Lung (tissue), 12 donors: ENCODE data around the gene DGKD. TPM values are rescaled to one million over a fixed set of nuclear protein-coding genes. Genes with fewer than 3 reads are reported as not detected.

Source experiments
- ATAC-seq: fragments of 200-7000 bp; cut with Tn5 transposase; one replicate; pipeline ENCODE4 v1.9.1; 2020; ENCODE audit warnings: moderate number of reproducible peaks; ENCODE audit not compliant: insufficient read depth, low FRiP score
- DNase-seq, 3 donors: peaks; one replicate each; pipeline ENCODE4 v3.0.0-alpha.2; 2013 to 2017
- H3K27ac ChIP-seq, 2 donors: one replicate each; pipeline ENCODE4 v1.5.1; 2013; ENCODE audit warnings: mild to moderate bottlenecking in 2 of 2, moderate library complexity in 2 of 2, control low read depth in 1 of 2, inconsistent platforms in 1 of 2, low read depth in 1 of 2, low read length in 1 of 2
- H3K27me3 ChIP-seq, 3 donors: one replicate each; pipeline ENCODE4 v1.5.1; 2013; ENCODE audit warnings: low read length in 2 of 3; ENCODE audit not compliant: control insufficient read depth in 3 of 3, insufficient read depth in 3 of 3
- H3K36me3 ChIP-seq, 4 donors: one replicate each; pipeline ENCODE4 v1.5.1; 2013; ENCODE audit warnings: low read length in 4 of 4, mild to moderate bottlenecking in 1 of 4, moderate library complexity in 1 of 4; ENCODE audit not compliant: control insufficient read depth in 4 of 4, insufficient read depth in 4 of 4
- H3K4me1 ChIP-seq, 5 donors: one replicate each; pipeline ENCODE4 v1.5.1; 2013; ENCODE audit warnings: low read length in 5 of 5, mild to moderate bottlenecking in 2 of 5, moderate library complexity in 1 of 5; ENCODE audit not compliant: control insufficient read depth in 5 of 5, insufficient read depth in 5 of 5
- H3K4me3 ChIP-seq: one replicate; pipeline ENCODE4 v1.5.1; 2013; ENCODE audit warnings: mild to moderate bottlenecking, control low read depth, moderate library complexity
- H3K9ac ChIP-seq, 2 donors: one replicate each; pipeline ENCODE4 v1.5.1; 2013; ENCODE audit warnings: low read length in 2 of 2, control low read depth in 1 of 2; ENCODE audit not compliant: insufficient read depth in 1 of 2
- H3K9me3 ChIP-seq, 4 donors: one replicate each; pipeline ENCODE4 v1.5.1; 2013; ENCODE audit warnings: low read length in 3 of 4, mild to moderate bottlenecking in 1 of 4, moderate library complexity in 1 of 4; ENCODE audit not compliant: control insufficient read depth in 4 of 4, insufficient read depth in 3 of 4
- CTCF ChIP-seq: IDR thresholded peaks from 2 replicates; pipeline ENCODE4 v1.5.1; 2012; ENCODE audit warnings: mild to moderate bottlenecking; ENCODE audit errors: control extremely low read depth, extremely low read depth
- WGBS, 2 donors: extraction: QIAGEN DNeasy Blood & Tissue Kit; methylation state at CpG; one replicate each; pipeline ENCODE4 v1.1.7; 2013; 5-methylcytosine and 5-hydroxymethylcytosine counted together
- polyA plus RNA-seq, 2 donors: library from polyadenylated mRNA; stranded (reverse); fragments of 200-250 nt; gene quantifications; one replicate each; pipeline ENCODE4 v1.2.1, GENCODE V29; 2013
- total RNA-seq, 2 donors: library from RNA; depleted of rRNA in 1 of 2; stranded (reverse); fragments of >200 nt in 1 of 2; gene quantifications; one replicate each; pipeline ENCODE4 v1.2.1, GENCODE V29; 2014 to 2021
- donor health status: control.
- donor health status: control.
- donor health status: Bipolar disorder and iron deficiency.
- donor health status: healthy.
- donor health status: DM: yes; HTN: yes; CAD: no.

The DGKD gene
- total and polyA plus RNA-seq, 4 donors, result 30.3 to 77.4 (median 44.0) TPM

GRCh38 chr2:233422050-233422639 lies 67.9 kb downstream of the DGKD start:
- Histone ChIP-seq H3K9ac (no peak overlapping the region), H3K27me3 (no peaks in the 10 kb centered on the region), H3K4me1 (peaks cover 0 to 36% (median 22%) of the 10 kb centered on the region in 5 donors), H3K4me3 (no peak overlapping the region), H3K36me3 (peaks cover 0 to 2% (median 0%) of the 10 kb centered on the region in 4 donors), H3K27ac (peak overlapping the region; percentile 41 to 88), H3K9me3 (peaks cover 0 to 2% (median under 1%) of the 10 kb centered on the region in 4 donors)
- 66 to 85% methylated on average over 13 of the region's 13 CpGs for WGBS, 2 donors
- DNase-seq (peak; percentile 55 to 77 (median 63)), ATAC-seq (peak; percentile 82)
- no peak for TF ChIP-seq CTCF

- Histone ChIP-seq H3K9me3 (peaks cover 0 to 2% (median under 1%) of the 10 kb centered on the region in 4 donors), H3K9ac (no peak overlapping the region), H3K27ac (peak overlapping the region; percentile 65 to 86), H3K4me3 (no peak overlapping the region), H3K36me3 (peaks cover 0 to 2% (median 0%) of the 10 kb centered on the region in 4 donors), H3K27me3 (no peaks in the 10 kb centered on the region), H3K4me1 (peaks cover 4 to 35% (median 22%) of the 10 kb centered on the region in 5 donors)
- DNase-seq (no peak), ATAC-seq (no peak)
- no peak for TF ChIP-seq CTCF
- WGBS, 2 donors, result 80 to 90% methylated on average over 12 of the region's 12 CpGs
Measured at GRCh38 chr2:233422649-233423551, 68.6 kb downstream of the DGKD start.

GRCh38 chr2:233423552-233423860 lies 69.2 kb downstream of the DGKD start:
- H3K9me3 ChIP-seq, result peaks cover 0 to 2% (median under 1%) of the 10 kb centered on the region in 4 donors
- DNase-seq (no peak), ATAC-seq (no peak)
- no peak for TF ChIP-seq CTCF
- H3K27me3 ChIP-seq, result no peaks in the 10 kb centered on the region
- H3K9ac ChIP-seq, result no peak overlapping the region
- H3K36me3 ChIP-seq, result peaks cover 0 to 2% (median 0%) of the 10 kb centered on the region in 4 donors
- WGBS, 2 donors, result 96 to 98% methylated on average over 6 of the region's 6 CpGs
- no peak overlapping the region for H3K4me3 ChIP-seq
- H3K27ac ChIP-seq, result peak overlapping the region; percentile 65 to 86
- peaks cover 8 to 31% (median 22%) of the 10 kb centered on the region in 5 donors for H3K4me1 ChIP-seq
